Osteocyte (in vitro differentiated cells): ENCODE measurements around the gene DNAJC6. TPM values are rescaled to one million over a fixed set of nuclear protein-coding genes. Genes with fewer than 3 reads are reported as not detected.

Experiments used
- DNase-seq: peaks from one replicate; pipeline ENCODE4 v3.0.0; 2021; ENCODE audit warnings: mixed read lengths; ENCODE audit not compliant: unreplicated experiment; ENCODE audit errors: extremely low spot score
- H3K27ac Mint-ChIP-seq: one replicate; pipeline ENCODE4 v1.8.0; 2021; ENCODE audit warnings: mild to moderate bottlenecking, mixed read lengths; ENCODE audit not compliant: unreplicated experiment
- H3K27me3 Mint-ChIP-seq: one replicate; pipeline ENCODE4 v1.8.0; 2021; ENCODE audit warnings: mixed read lengths; ENCODE audit not compliant: unreplicated experiment
- H3K36me3 Mint-ChIP-seq: one replicate; pipeline ENCODE4 v1.8.0; 2021; ENCODE audit warnings: mixed read lengths; ENCODE audit not compliant: unreplicated experiment
- H3K4me1 Mint-ChIP-seq: one replicate; pipeline ENCODE4 v1.8.0; 2021; ENCODE audit warnings: mixed read lengths; ENCODE audit not compliant: unreplicated experiment
- H3K4me3 Mint-ChIP-seq: one replicate; pipeline ENCODE4 v1.8.0; 2021; ENCODE audit warnings: mild to moderate bottlenecking, moderate library complexity, mixed read lengths; ENCODE audit not compliant: unreplicated experiment
- H3K9me3 Mint-ChIP-seq: one replicate; pipeline ENCODE4 v1.8.0; 2021; ENCODE audit warnings: mixed read lengths; ENCODE audit not compliant: unreplicated experiment
- total RNA-seq: library from RNA; stranded (reverse); gene quantifications from 2 replicates; pipeline ENCODE4 v1.2.1, GENCODE V29; 2021
- TF ChIP-seq, protein P1 (sequence below): fragments of 200-600 bp; sonication (generic); IDR thresholded peaks from 2 replicates; pipeline ENCODE4 v1.5.0; 2021; ENCODE audit warnings: antibody characterized with exemption, mild to moderate bottlenecking, moderate library complexity

DNAJC6 gene
- total RNA-seq, 1 donor from 2014 or later: 50.8 TPM

DNA sequence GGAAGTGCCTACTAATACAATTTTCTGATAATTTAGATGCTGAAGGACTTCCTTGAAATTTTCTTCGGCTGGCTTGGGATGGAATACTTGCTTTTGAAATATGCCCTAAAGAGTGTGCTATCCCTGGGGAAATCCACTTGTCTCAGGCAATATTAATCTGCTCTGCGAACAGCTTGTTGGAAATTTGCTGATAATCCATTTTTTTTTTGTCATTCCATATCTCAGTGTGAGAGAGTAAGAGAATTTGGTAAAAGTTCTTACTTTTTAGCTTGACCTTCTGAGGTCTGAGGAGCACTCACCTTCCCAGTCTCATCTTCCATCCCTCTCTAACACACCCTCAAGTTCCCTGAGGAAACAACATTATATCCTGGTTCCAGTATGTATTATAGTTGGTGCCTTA, 36.8 kb downstream of the DNAJC6 start:
- no peak overlapping the region for H3K4me3 Mint-ChIP-seq
- TF ChIP-seq, protein P1, sequence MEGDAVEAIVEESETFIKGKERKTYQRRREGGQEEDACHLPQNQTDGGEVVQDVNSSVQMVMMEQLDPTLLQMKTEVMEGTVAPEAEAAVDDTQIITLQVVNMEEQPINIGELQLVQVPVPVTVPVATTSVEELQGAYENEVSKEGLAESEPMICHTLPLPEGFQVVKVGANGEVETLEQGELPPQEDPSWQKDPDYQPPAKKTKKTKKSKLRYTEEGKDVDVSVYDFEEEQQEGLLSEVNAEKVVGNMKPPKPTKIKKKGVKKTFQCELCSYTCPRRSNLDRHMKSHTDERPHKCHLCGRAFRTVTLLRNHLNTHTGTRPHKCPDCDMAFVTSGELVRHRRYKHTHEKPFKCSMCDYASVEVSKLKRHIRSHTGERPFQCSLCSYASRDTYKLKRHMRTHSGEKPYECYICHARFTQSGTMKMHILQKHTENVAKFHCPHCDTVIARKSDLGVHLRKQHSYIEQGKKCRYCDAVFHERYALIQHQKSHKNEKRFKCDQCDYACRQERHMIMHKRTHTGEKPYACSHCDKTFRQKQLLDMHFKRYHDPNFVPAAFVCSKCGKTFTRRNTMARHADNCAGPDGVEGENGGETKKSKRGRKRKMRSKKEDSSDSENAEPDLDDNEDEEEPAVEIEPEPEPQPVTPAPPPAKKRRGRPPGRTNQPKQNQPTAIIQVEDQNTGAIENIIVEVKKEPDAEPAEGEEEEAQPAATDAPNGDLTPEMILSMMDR: no peak
- peak overlapping the region; percentile 23 for H3K27ac Mint-ChIP-seq
- no peaks in the 10 kb centered on the region for H3K9me3 Mint-ChIP-seq
- peaks cover 6% of the 10 kb centered on the region for H3K36me3 Mint-ChIP-seq
- peaks cover 16% of the 10 kb centered on the region for H3K4me1 Mint-ChIP-seq
- no peak for DNase-seq
- no peaks in the 10 kb centered on the region for H3K27me3 Mint-ChIP-seq

DNA sequence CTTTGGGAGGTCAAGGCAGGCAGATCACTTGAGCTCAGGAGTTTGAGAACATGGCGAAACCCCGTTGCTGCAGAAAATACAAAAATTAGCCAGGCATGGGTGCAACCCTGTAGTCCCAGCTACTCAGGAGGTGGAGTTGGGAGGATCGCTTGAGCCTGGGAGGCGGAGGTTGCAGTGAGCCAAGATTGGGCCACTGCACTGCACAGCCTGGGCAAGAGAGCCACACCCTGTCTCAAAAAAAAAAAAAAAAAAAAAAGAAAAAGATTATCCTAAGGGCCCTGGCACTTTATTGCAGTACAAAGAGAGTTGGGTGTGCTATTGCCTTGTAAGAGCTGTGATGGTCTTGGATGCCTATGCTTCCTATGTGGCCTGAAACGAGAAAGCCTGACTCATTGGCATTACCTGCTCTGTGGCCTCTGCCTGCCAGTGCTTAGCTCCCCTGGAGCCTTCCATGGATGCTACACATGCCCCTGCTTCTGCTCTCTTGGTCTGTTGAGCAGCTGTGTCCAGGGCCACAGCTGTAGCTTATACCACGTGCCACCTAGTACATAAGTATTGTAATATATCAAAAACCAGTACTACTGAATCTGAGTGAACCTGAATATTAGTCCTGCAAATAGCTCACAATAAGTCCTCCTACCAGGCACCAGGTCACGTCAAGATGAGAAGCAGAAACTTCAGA, 45.8 kb downstream of the DNAJC6 start:
- Mint-ChIP-seq H3K27ac (no peak overlapping the region), H3K4me3 (no peak overlapping the region), H3K9me3 (no peaks in the 10 kb centered on the region), H3K4me1 (peaks cover 30% of the 10 kb centered on the region), H3K27me3 (no peaks in the 10 kb centered on the region), H3K36me3 (peaks cover 8% of the 10 kb centered on the region)
- no peak for DNase-seq
- TF ChIP-seq, protein P1: no peak

DNA sequence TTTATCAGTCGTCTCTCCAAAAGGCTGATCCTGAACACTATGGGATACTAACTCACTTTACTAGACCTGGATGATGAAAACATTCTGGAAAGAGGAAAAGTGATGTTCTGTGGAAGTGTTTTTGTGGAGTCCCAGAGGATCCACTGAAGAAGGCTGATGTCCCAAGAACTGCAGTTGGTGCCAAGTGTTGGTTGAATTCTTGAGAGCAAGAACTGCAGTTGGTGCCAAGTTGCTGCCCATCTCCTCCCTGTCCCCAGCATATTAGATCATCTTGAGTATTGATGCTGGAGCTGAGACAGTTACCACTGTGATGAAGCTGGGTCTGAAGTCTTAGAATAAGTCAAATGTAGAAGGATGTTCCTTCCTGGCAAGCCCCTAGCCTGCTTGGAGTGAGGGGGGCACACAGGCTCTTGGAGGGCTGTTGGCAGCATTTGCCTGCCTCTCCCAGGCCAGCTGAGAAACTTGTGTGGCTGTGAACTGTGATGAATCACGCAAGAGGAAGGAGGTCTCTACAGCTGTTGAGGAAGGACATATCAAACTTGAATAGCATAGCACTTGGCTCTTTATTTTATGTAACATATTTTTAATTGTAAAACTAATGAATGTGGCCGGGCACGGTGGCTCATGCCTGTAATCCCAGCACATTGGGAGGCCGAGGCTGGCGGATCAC, 48.1 kb downstream of the DNAJC6 start:
- no peak overlapping the region for H3K4me3 Mint-ChIP-seq
- no peak for DNase-seq
- H3K9me3 Mint-ChIP-seq: no peaks in the 10 kb centered on the region
- H3K4me1 Mint-ChIP-seq: peaks cover 35% of the 10 kb centered on the region
- TF ChIP-seq, protein P1: no peak
- no peaks in the 10 kb centered on the region for H3K27me3 Mint-ChIP-seq
- H3K27ac Mint-ChIP-seq: no peak overlapping the region
- peaks cover 8% of the 10 kb centered on the region for H3K36me3 Mint-ChIP-seq

DNA sequence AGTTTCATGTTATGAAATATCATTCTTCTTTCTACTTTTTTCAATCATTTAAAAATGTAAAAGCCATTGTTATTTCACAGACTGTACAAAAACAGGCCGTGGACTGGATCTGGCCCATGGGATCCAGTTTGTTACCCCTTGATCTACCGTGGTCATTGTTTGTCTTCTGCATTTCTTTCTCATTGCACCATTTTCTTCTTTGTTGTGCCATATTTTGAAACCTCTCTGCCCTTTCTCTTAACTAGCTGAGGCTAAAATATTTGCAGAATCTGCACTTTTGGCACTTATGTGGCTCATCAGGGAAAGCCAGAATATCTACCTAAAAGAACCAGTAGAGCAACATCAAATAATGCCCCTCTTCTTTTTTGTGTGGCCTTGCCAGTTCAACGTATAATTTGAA, 50.5 kb downstream of the DNAJC6 start:
- Mint-ChIP-seq H3K27ac (peak overlapping the region; percentile 72), H3K9me3 (no peaks in the 10 kb centered on the region), H3K36me3 (peaks cover 8% of the 10 kb centered on the region), H3K27me3 (no peaks in the 10 kb centered on the region), H3K4me3 (no peak overlapping the region), H3K4me1 (peaks cover 30% of the 10 kb centered on the region)
- DNase-seq: no peak
- TF ChIP-seq, protein P1: no peak

DNA sequence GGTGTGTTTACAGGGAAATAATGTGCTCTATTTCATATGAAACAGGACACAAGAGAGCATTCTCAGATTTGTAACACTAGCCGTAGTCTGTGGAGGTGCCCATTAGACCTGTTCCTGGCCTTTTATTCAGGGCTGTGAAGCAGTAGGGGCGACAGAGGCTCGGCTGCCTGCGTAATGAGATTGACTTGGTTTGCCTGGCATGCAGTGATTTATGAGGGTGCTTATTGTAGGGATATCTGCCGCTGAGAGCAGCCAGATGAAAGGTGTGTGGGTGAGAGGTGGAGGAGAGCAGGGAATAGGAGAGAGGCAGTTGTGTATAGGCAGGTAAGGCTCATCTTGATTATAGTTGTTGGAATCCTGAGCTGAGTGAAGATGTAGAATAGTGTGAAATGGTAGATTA, 51.3 kb downstream of the DNAJC6 start:
- H3K4me1 Mint-ChIP-seq: peaks cover 26% of the 10 kb centered on the region
- TF ChIP-seq, protein P1: no peak
- DNase-seq: no peak
- peaks cover 8% of the 10 kb centered on the region for H3K36me3 Mint-ChIP-seq
- no peaks in the 10 kb centered on the region for H3K9me3 Mint-ChIP-seq
- H3K4me3 Mint-ChIP-seq: no peak overlapping the region
- no peaks in the 10 kb centered on the region for H3K27me3 Mint-ChIP-seq
- no peak overlapping the region for H3K27ac Mint-ChIP-seq
